ENCODE results near the gene RELCH. TPM values are rescaled to one million over a fixed set of nuclear protein-coding genes. Genes with fewer than 3 reads are reported as not detected.

Gene RELCH
- total and polyA plus RNA-seq, 7 donors = 3.5 to 13.4 (median 9.8) TPM

DNA sequence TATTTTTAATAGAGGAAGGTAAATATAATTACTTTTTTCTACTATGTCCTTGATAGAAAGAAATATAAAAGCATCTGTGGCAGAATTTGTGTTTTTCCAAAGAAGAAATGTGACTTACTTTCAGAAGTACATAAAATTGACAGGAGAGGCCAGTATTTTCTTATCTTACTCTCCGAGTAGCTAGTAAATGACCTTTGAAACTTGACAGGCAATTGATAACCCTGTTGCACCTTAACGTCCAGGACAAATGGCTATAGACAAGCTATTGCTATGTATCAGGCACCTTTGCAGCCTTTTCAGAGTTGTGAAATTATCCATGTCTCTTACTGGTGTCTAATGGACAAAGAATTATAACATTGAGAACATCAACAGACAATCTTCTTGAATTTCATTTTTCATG, 75.0 kb downstream of the RELCH start:
- peaks cover 0 to 94% of the 10 kb centered on the region in 2 donors for H3K36me3 ChIP-seq (ENCODE audit: insufficient read depth in 1 of 2, low read depth in 1 of 2)
- 57 to 62% (median 59%) methylated on average over 2 of the region's 2 CpGs for WGBS, 3 donors
- ATAC-seq (no peak), DNase-seq (no peak)
- no peak overlapping the region for H3K27ac ChIP-seq
- H3K9me3 ChIP-seq = no peaks in the 10 kb centered on the region
- intact Hi-C loops (cut with DNase I) = no loop called here
- TF ChIP-seq CTCF (IDR thresholded peaks at IDR 0.05) = no peak
- no peaks in the 10 kb centered on the region for H3K4me1 ChIP-seq
- H3K27me3 ChIP-seq (ENCODE audit: insufficient read depth in 3 of 3, low read length in 2 of 3) = no peaks in the 10 kb centered on the region
- H3K4me3 ChIP-seq = no peak overlapping the region

- ATAC-seq = no peak
- no peak for DNase-seq
- 90 to 94% (median 93%) methylated on average over 2 of the region's 2 CpGs for WGBS, 3 donors
Observed at GRCh38 chr18:62264984-62265383, 77.9 kb downstream of the RELCH start.

DNA sequence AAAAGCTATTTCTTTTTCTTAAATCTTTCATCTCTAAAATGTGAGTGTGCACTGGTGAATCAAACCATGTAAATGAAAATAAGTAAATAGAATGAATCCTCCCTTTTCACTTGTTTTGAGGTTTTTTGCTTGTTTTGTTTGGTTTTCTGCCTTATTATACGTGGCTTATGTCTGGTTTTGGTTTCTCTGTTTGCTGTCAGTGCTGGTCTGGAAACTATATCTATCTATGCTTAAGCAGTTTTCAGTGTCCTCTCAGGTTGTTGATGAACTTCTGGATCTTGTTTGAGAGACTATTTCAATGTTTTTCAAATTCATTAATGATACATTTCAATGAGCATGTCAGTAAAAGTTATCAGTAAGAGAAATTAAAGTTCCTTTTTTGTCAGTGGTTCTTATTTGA, 90.0 kb downstream of the RELCH start:
- Histone ChIP-seq H3K4me1 (no peaks in the 10 kb centered on the region), H3K4me3 (no peak overlapping the region), H3K27ac (no peak overlapping the region), H3K36me3 (ENCODE audit: insufficient read depth in 1 of 2, low read depth in 1 of 2) (peaks cover 0 to 54% of the 10 kb centered on the region in 2 donors), H3K27me3 (ENCODE audit: insufficient read depth in 3 of 3, low read length in 2 of 3) (no peaks in the 10 kb centered on the region), H3K9me3 (no peaks in the 10 kb centered on the region)
- WGBS, 3 donors = 93 to 97% (median 95%) methylated on average over 1 of the region's 1 CpG
- intact Hi-C loops (cut with DNase I) = no loop called here
- ATAC-seq (no peak), DNase-seq (no peak)
- no peak for TF ChIP-seq CTCF (IDR thresholded peaks at IDR 0.05)

More at GRCh38 chr18:62264984-62265383, 77.9 kb downstream of the RELCH start:
- H3K9me3 ChIP-seq = no peaks in the 10 kb centered on the region
- no peaks in the 10 kb centered on the region for H3K27me3 ChIP-seq (ENCODE audit: insufficient read depth in 3 of 3, low read length in 2 of 3)
- H3K4me3 ChIP-seq = no peak overlapping the region
- TF ChIP-seq CTCF (IDR thresholded peaks at IDR 0.05) = no peak
- H3K36me3 ChIP-seq (ENCODE audit: insufficient read depth in 1 of 2, low read depth in 1 of 2) = peaks cover 0 to 91% of the 10 kb centered on the region in 2 donors
- no peaks in the 10 kb centered on the region for H3K4me1 ChIP-seq
- no peak overlapping the region for H3K27ac ChIP-seq
- intact Hi-C loops (cut with DNase I) = no loop called here

- no peak for TF ChIP-seq CTCF (IDR thresholded peaks at IDR 0.05)
- H3K27ac ChIP-seq = no peak overlapping the region
- no peak overlapping the region for H3K4me3 ChIP-seq
- intact Hi-C loops (cut with DNase I) = no loop called here
- H3K27me3 ChIP-seq (ENCODE audit: insufficient read depth in 3 of 3, low read length in 2 of 3) = no peaks in the 10 kb centered on the region
- peaks cover 0 to 54% of the 10 kb centered on the region in 2 donors for H3K36me3 ChIP-seq (ENCODE audit: insufficient read depth in 1 of 2, low read depth in 1 of 2)
- DNase-seq = no peak
- no peaks in the 10 kb centered on the region for H3K9me3 ChIP-seq
- 63 to 90% (median 76%) methylated on average over 5 of the region's 5 CpGs for WGBS, 3 donors
- H3K4me1 ChIP-seq = no peaks in the 10 kb centered on the region
- ATAC-seq = no peak
Observed at GRCh38 chr18:62279561-62279960, 92.5 kb downstream of the RELCH start.

GRCh38 chr18:62280058-62280457, 93.0 kb downstream of the RELCH start:
- no peak for ATAC-seq
- no peak for TF ChIP-seq CTCF (IDR thresholded peaks at IDR 0.05)
- Histone ChIP-seq H3K36me3 (ENCODE audit: insufficient read depth in 1 of 2, low read depth in 1 of 2) (peaks cover 0 to 50% of the 10 kb centered on the region in 2 donors), H3K4me1 (no peaks in the 10 kb centered on the region), H3K9me3 (no peaks in the 10 kb centered on the region), H3K27ac (no peak overlapping the region), H3K4me3 (no peak overlapping the region), H3K27me3 (ENCODE audit: insufficient read depth in 3 of 3, low read length in 2 of 3) (no peaks in the 10 kb centered on the region)
- 88 to 99% (median 99%) methylated on average over 6 of the region's 6 CpGs for WGBS, 3 donors
- no peak for DNase-seq
- intact Hi-C loops (cut with DNase I) = no loop called here

Measured in psoas muscle (tissue), 8 donors.